Kidney epithelial cell (primary cell): ENCODE results near the gene ACSF3. TPM values are rescaled to one million over a fixed set of nuclear protein-coding genes. Genes with fewer than 3 reads are reported as not detected.

ENCODE experiments used
- DNase-seq: peaks from one replicate; pipeline ENCODE4 v3.0.0-alpha.2; 2010; ENCODE audit warnings: low read depth
- H3K27me3 ChIP-seq: 2 replicates; pipeline ENCODE4 v1.6.0; 2011; ENCODE audit warnings: low read length; ENCODE audit not compliant: control insufficient read depth, insufficient read depth
- H3K36me3 ChIP-seq: 2 replicates; pipeline ENCODE4 v1.5.1; 2011; ENCODE audit warnings: low read length; ENCODE audit not compliant: control insufficient read depth, insufficient read depth
- H3K4me3 ChIP-seq: 2 replicates; pipeline ENCODE4 v1.5.1; 2011; ENCODE audit warnings: low read depth, mild to moderate bottlenecking, control low read depth, low read length
- total RNA-seq: library from RNA; depleted of rRNA; stranded (reverse); fragments of >200 nt; gene quantifications from 2 replicates; pipeline ENCODE4 v1.2.3, GENCODE V29; 2015
- TF ChIP-seq, protein P1 (sequence below): IDR thresholded peaks from 2 replicates; pipeline ENCODE4 v1.5.1; 2011; ENCODE audit warnings: mild to moderate bottlenecking, moderate library complexity, low read length, control low read depth, inconsistent platforms; ENCODE audit not compliant: insufficient read depth, poor library complexity, severe bottlenecking

ACSF3 gene
- total RNA-seq, 1 donor from 2014 or later: 36.9 TPM

DNA sequence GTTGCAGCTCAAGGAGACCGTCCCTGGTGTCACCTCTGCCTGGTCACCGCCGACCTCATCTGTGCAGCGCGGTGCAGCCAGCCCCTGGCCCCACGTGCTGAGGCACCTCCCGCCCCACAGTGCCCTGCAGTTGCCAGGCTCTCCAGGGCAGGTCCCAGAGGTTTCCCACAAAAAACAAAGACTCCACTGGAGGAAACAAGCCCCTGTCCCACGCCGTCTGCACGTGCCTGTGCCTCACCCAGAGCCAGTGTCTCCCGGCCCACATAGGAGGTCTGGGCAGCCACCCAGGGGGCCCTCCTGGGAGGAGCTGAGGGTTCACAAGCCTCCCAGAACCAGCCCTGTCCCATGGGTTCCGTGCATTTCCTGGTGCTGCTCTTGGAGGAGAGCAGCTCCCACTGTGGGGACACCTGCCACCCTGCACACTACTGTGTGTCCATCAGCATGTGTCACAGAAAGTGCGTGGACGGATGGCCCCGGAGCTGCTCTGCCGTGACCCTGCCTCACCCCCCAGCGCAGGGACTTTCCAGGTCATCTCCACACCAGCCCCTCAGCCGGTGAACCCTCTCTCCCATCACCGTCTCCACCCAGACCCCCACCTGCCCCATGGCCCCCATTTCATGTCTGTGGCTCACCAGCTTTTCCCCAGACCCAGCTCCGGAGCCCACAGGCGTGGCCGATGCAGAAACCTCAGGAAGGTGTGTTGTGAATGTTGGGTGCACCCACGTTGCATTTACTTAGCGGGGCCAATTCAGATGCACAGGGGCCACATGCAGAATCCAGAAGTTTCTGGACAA lies 60.9 kb downstream of the ACSF3 start:
- TF ChIP-seq, protein P1, sequence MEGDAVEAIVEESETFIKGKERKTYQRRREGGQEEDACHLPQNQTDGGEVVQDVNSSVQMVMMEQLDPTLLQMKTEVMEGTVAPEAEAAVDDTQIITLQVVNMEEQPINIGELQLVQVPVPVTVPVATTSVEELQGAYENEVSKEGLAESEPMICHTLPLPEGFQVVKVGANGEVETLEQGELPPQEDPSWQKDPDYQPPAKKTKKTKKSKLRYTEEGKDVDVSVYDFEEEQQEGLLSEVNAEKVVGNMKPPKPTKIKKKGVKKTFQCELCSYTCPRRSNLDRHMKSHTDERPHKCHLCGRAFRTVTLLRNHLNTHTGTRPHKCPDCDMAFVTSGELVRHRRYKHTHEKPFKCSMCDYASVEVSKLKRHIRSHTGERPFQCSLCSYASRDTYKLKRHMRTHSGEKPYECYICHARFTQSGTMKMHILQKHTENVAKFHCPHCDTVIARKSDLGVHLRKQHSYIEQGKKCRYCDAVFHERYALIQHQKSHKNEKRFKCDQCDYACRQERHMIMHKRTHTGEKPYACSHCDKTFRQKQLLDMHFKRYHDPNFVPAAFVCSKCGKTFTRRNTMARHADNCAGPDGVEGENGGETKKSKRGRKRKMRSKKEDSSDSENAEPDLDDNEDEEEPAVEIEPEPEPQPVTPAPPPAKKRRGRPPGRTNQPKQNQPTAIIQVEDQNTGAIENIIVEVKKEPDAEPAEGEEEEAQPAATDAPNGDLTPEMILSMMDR: no peak
- no peaks in the 10 kb centered on the region for H3K36me3 ChIP-seq
- peaks cover 5% of the 10 kb centered on the region for H3K27me3 ChIP-seq
- H3K4me3 ChIP-seq: no peak overlapping the region
- no peak for DNase-seq

DNA sequence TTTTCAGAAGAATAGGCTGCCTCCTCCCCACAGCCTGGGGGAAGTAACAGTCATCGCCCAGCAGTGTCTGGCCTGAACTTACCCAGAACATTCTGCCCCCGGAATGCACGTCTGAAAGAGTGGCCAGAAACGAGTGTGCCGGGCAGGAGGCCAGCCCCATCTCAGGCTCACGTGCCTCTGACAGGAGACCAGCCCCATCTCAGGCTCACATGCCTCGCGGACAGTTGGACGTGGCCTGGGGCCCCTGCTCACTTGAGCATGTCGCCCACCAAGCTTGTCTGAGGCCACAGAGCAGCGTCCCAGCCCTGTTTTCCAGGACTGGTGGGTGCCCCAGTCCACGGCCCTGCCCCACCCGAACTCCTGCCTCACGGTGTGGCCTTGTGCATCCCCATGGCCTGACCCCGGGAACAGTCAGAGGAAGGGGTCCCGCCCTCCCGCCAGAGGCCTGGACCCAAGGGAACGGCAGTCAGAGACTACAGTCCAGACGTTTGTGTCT lies 61.6 kb downstream of the ACSF3 start:
- DNase-seq: no peak
- no peaks in the 10 kb centered on the region for H3K36me3 ChIP-seq
- TF ChIP-seq, protein P1: no peak
- no peak overlapping the region for H3K4me3 ChIP-seq
- H3K27me3 ChIP-seq: peaks cover 5% of the 10 kb centered on the region

DNA sequence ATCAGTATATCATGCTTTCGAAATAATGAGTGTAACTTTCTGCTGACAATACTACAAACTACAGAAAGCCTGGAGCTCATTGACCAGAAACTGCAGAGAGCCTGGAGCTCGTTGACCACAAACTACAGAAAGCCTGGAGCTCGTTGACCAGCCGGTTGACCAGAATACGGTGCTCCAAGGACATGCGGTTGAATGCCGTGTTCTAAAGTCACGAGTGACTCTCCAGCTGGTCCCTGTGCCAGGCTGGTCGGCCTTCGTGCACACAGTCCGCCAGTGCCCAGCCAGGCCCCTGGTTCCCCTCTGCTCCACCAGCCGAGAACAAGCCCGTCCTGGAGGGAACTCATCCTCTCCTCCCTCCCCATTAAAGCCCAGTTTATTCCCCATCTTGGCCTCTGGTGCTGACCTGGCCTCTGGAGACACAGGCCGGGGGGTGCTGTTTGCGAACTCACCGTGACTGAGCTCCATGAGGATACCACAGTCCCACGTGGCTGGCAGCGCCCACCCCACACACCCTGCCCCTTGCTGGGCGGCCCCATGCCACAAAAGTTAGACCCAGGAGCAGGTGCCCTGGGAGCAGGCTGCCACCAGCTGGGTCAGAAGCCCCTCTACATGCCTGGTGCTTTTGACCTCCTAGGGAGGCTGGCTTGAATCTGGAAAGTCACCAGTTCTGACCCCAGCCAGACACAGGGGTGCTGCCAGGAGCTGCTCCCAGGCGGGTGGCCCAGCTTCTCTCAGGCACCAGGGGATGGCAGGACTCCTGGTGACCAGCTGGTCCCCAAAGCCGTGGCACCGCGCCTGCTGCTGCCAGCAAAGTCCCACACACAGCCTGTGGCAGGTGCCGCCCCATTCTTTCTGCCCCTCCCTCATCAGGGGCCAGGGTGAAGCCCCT lies 62.4 kb downstream of the ACSF3 start:
- Histone ChIP-seq H3K4me3 (no peak overlapping the region), H3K27me3 (peaks cover 5% of the 10 kb centered on the region), H3K36me3 (no peaks in the 10 kb centered on the region)
- DNase-seq: no peak
- TF ChIP-seq, protein P1: no peak

DNA sequence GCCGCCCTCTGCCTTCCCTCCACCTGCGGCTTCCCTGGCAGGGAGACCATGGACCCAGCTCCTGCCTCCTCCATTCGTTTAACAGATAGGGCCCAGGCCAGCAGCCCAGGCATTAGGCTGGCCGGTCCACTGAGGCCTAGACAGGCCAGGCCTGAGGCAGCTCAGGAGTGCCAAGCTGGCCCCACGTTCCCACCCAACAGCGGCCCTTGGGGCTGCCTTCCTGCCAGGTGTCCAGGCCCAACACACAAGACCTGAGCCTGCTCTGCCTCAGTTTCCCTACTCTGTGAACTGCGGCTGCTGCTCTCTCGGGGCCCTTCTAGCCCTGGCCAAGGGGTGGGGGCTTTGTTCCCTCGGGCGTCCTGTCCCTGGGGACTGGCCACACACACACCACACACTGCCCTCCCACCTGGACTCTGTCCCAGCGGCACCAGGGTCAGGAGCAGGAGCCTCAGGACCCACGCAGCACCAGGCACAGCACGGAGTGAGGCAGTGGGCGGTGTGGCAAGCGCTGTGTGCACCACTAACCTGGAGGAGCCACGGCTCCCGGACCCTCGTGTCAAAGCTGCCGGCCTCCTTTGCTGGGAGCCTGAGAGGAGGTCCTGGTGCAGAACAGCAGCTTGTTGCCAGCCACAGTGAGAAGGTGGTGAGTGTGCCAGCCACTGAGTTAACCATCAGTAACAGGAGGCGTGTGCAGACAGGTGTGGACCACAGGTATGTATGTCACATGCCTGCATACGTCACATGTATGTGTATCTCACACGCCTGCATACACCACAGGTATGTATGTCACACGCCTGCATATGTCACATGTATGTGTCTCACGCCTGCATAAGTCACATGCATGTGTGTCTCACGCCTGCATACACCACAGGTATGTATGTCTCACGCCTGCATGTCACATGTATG lies 63.3 kb downstream of the ACSF3 start:
- Histone ChIP-seq H3K4me3 (no peak overlapping the region), H3K36me3 (no peaks in the 10 kb centered on the region), H3K27me3 (peaks cover 5% of the 10 kb centered on the region)
- TF ChIP-seq, protein P1: no peak
- no peak for DNase-seq

DNA sequence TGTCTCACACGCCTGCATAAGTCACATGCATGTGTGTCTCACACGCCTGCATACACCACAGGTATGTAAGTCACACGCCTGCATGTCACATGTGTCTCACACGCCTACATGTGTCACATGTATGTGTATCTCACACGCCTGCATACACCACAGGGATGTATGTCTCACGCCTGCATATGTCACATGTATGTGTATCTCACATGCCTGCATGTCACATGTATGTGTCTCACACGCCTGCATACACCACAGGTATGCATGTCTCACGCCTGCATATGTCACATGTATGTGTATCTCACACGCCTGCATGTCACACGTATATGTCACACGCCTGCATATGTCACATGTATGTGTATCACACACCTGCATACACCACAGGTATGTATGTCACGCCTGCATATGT lies 64.1 kb downstream of the ACSF3 start:
- Histone ChIP-seq H3K4me3 (no peak overlapping the region), H3K27me3 (peaks cover 9% of the 10 kb centered on the region), H3K36me3 (no peaks in the 10 kb centered on the region)
- DNase-seq: no peak
- TF ChIP-seq, protein P1: no peak
